Keratinocyte (primary cell): ENCODE results near the gene LRRC3C. TPM values are rescaled to one million over a fixed set of nuclear protein-coding genes. Genes with fewer than 3 reads are reported as not detected.

ENCODE experiments used
- DNase-seq: peaks from one replicate; pipeline ENCODE4 v3.0.0-alpha.2; 2011; ENCODE audit warnings: low read depth, missing footprints, low spot score
- FAIRE-seq: peaks from 2 replicates; lab custom pipeline; 2011; peaks lifted over from hg19 to GRCh38; lab: Jason Lieb, UNC
- H2AFZ ChIP-seq: 2 replicates; pipeline ENCODE4 v1.6.0; 2012; ENCODE audit warnings: low read length, control low read depth, inconsistent platforms; ENCODE audit not compliant: control insufficient read depth
- H3K27ac ChIP-seq: 2 replicates; pipeline ENCODE4 v1.5.1; 2011; ENCODE audit warnings: low read length; ENCODE audit not compliant: control insufficient read depth, insufficient read depth
- H3K27me3 ChIP-seq: 3 replicates; pipeline ENCODE4 v1.6.0; 2011; ENCODE audit warnings: low read length; ENCODE audit not compliant: control insufficient read depth, insufficient read depth; ENCODE audit errors: extremely low read depth
- H3K36me3 ChIP-seq, 2 experiments: 2 replicates in 1 of 2; 3 replicates in 1 of 2; pipeline ENCODE4 v1.5.1; 2011; ENCODE audit warnings: low read length in 2 of 2, mild to moderate bottlenecking in 1 of 2; ENCODE audit not compliant: control insufficient read depth in 2 of 2, insufficient read depth in 2 of 2; ENCODE audit errors: extremely low read depth in 1 of 2
- H3K4me1 ChIP-seq: 3 replicates; pipeline ENCODE4 v1.5.1; 2011; ENCODE audit warnings: low read length; ENCODE audit not compliant: control insufficient read depth, insufficient read depth; ENCODE audit errors: extremely low read depth
- H3K4me2 ChIP-seq: 3 replicates; pipeline ENCODE4 v1.6.0; 2011; ENCODE audit warnings: low read depth, low read length; ENCODE audit not compliant: control insufficient read depth, insufficient read depth; ENCODE audit errors: extremely low read depth
- H3K4me3 ChIP-seq, 3 experiments: fragments of 200-600 bp in 1 of 3; sonication (generic) in 1 of 3; 2 replicates in 2 of 3; 3 replicates in 1 of 3; pipeline ENCODE4 v1.5.1; 2011 to 2016; ENCODE audit warnings: low read length in 3 of 3, mild to moderate bottlenecking in 3 of 3, control low read depth in 2 of 3, inconsistent platforms in 1 of 3, low read depth in 1 of 3, mixed read lengths in 1 of 3, mixed run types in 1 of 3, moderate library complexity in 1 of 3; ENCODE audit not compliant: control insufficient read depth in 2 of 3, insufficient read depth in 2 of 3; ENCODE audit errors: extremely low read depth in 1 of 3
- H3K79me2 ChIP-seq: 2 replicates; pipeline ENCODE4 v1.6.0; 2012; ENCODE audit warnings: low read length; ENCODE audit not compliant: control insufficient read depth, insufficient read depth
- H3K9ac ChIP-seq: 3 replicates; pipeline ENCODE4 v1.6.0; 2011; ENCODE audit warnings: low read length; ENCODE audit not compliant: control insufficient read depth, insufficient read depth; ENCODE audit errors: extremely low read depth
- H3K9me1 ChIP-seq: 3 replicates; pipeline ENCODE4 v1.6.0; 2011; ENCODE audit warnings: low read length; ENCODE audit not compliant: control insufficient read depth, insufficient read depth; ENCODE audit errors: extremely low read depth
- H3K9me3 ChIP-seq: 2 replicates; pipeline ENCODE4 v1.5.1; 2012; ENCODE audit warnings: low read depth, low read length; ENCODE audit not compliant: control insufficient read depth
- H4K20me1 ChIP-seq: 3 replicates; pipeline ENCODE4 v1.6.0; 2011; ENCODE audit warnings: low read length; ENCODE audit not compliant: control insufficient read depth, insufficient read depth; ENCODE audit errors: extremely low read depth
- CTCF ChIP-seq, 3 experiments: IDR thresholded peaks in 1 of 3; conservative IDR thresholded peaks in 1 of 3; optimal IDR thresholded peaks in 1 of 3; 2 replicates in 2 of 3; 3 replicates in 1 of 3; pipeline versions ENCODE3 to v1.5.1; 2011; ENCODE audit warnings: low read length in 3 of 3, mild to moderate bottlenecking in 3 of 3, moderate library complexity in 2 of 3, control low read depth in 1 of 3, inconsistent platforms in 1 of 3; ENCODE audit not compliant: insufficient read depth in 2 of 3; ENCODE audit errors: extremely low read depth in 1 of 3
- EZH2 ChIP-seq: IDR thresholded peaks from one replicate; pipeline ENCODE4 v1.6.1; 2012; ENCODE audit warnings: inconsistent platforms, mild to moderate bottlenecking, low read length, moderate library complexity
- dilution Hi-C: fragments of 300-500 bp; cut with MboI; formaldehyde crosslinking; loops from one replicate; pipeline ENCODE4 v1.7.0; 2020; ENCODE audit warnings: low sequenced_read_pairs; ENCODE audit not compliant: extremely low pct_ligation_motif_present
- polyA plus RNA-seq, 5 experiments: library from polyadenylated mRNA; depleted of rRNA in 3 of 5; stranded (reverse) in 3 of 5; stranded (forward) in 1 of 5; unstranded in 1 of 5; fragments of >200 nt; gene quantifications; 1 replicate in 1 of 5; 2 replicates in 3 of 5; 3 replicates in 1 of 5; pipeline versions ENCODE4 v1.2.1 to v1.2.3, GENCODE V29; 2011 to 2012; ENCODE audit warnings: missing spikeins in 2 of 5, low read depth in 1 of 5, low replicate concordance in 1 of 5

The LRRC3C gene
- polyA plus RNA-seq, 1 donor (not counting 4 experiments of a cell fraction or from before 2014, with no cell fraction given): not detected

GRCh38 chr17:39979016-39979670, 51.6 kb downstream of the LRRC3C start:
- Histone ChIP-seq H3K79me2 (peaks cover 31% of the 10 kb centered on the region), H3K4me3 (peak overlapping the region; percentile 49 to 83 (median 71)), H3K9ac (peak overlapping the region; percentile 99), H3K9me3 (no peaks in the 10 kb centered on the region), H2AFZ (peak overlapping the region; percentile 10), H4K20me1 (peaks cover 6% of the 10 kb centered on the region), H3K9me1 (no peaks in the 10 kb centered on the region), H3K27me3 (no peaks in the 10 kb centered on the region), H3K36me3 (peaks cover under 1 to 3% of the 10 kb centered on the region in 2 experiments), H3K27ac (peak overlapping the region; percentile 98), H3K4me2 (peak overlapping the region; percentile 97), H3K4me1 (peaks cover 34% of the 10 kb centered on the region)
- DNase-seq (peak; percentile 76), FAIRE-seq (peak; percentile 95)
- TF ChIP-seq CTCF (optimal IDR thresholded peaks at IDR 0.05 in 1 of 3, IDR thresholded peaks at IDR 0.05 in 1 of 3, conservative IDR thresholded peaks at IDR 0.05 in 1 of 3; ENCODE audit: extremely low read depth in 1 of 3, insufficient read depth in 2 of 3, low read length in 3 of 3) (no peak), EZH2 (no peak)
- dilution Hi-C loops: no loop called here

DNA sequence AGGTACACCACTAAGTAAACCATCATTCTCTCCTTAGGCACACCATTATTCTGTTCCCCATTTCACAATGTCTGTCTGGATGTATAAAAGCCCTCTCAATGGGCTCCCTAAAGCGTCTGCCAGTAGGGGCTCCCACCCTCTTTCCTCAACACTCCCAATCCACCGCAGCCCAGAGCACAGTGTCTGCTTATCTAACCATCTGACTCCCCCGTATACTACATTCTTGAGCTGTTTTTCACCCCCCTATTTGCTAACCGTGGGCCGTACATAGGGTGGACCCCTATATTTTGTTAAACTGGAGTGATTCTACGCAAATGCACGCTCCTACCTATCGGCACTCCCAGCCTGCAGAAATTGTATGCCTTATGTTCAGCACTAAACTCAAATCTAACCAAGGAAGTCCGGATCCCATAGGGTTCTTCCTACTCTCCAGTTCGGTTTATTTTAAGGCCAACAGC, 52.4 kb downstream of the LRRC3C start:
- peaks cover 9% of the 10 kb centered on the region in 2 experiments for H3K36me3 ChIP-seq
- dilution Hi-C loops: no loop called here
- peaks cover 39% of the 10 kb centered on the region for H3K79me2 ChIP-seq
- peak overlapping the region; percentile 49 to 83 (median 71) for H3K4me3 ChIP-seq
- peak overlapping the region; percentile 98 for H3K27ac ChIP-seq
- H4K20me1 ChIP-seq: peaks cover 6% of the 10 kb centered on the region
- no peaks in the 10 kb centered on the region for H3K27me3 ChIP-seq
- DNase-seq (peak; percentile 52), FAIRE-seq (no peak)
- peak overlapping the region; percentile 69 for H2AFZ ChIP-seq
- no peaks in the 10 kb centered on the region for H3K9me3 ChIP-seq
- H3K9me1 ChIP-seq: no peaks in the 10 kb centered on the region
- H3K4me1 ChIP-seq: peaks cover 34% of the 10 kb centered on the region
- peak overlapping the region; percentile 99 for H3K9ac ChIP-seq
- peak overlapping the region; percentile 97 for H3K4me2 ChIP-seq
- TF ChIP-seq EZH2: no peak
- TF ChIP-seq CTCF (optimal IDR thresholded peaks at IDR 0.05 in 1 of 3, IDR thresholded peaks at IDR 0.05 in 1 of 3, conservative IDR thresholded peaks at IDR 0.05 in 1 of 3; ENCODE audit: extremely low read depth in 1 of 3, insufficient read depth in 2 of 3, low read length in 3 of 3): peak in 2 of 3 experiments; percentile 12 to 17
